GM19035 (cell line): ENCODE results near the gene GRK1.
"Not testable (repeated sequence)": the region's sequence is repeated elsewhere in the genome, so short reads cannot be mapped to it uniquely, and the experiment has no call there.

Experiments used
- ATAC-seq: cut with Tn5 transposase; IDR thresholded peaks from one replicate; pipeline ENCODE4 v1.9.1; 2021; ENCODE audit not compliant: unreplicated experiment

The GRK1 gene

DNA sequence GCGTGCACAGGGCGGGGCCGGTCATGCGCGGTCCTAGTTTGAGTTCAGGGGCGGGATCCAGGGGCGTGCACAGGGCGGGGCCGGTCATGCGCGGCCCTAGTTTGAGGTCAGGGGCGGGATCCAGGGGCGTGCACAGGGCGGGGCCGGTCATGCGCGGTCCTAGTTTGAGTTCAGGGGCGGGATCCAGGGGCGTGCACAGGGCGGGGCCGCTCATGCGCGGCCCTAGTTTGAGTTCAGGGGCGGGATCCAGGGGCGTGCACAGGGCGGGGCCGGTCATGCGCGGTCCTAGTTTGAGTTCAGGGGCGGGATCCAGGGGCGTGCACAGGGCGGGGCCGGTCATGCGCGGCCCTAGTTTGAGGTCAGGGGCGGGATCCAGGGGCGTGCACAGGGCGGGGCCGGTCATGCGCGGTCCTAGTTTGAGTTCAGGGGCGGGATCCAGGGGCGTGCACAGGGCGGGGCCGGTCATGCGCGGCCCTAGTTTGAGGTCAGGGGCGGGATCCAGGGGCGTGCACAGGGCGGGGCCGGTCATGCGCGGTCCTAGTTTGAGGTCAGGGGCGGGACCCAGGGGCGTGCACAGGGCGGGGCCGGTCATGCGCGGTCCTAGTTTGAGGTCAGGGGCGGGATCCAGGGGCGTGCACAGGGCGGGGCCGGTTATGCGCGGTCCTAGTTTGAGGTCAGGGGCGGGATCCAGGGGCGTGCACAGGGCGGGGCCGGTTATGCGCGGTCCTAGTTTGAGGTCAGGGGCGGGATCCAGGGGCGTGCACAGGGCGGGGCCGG lies 58.5 kb downstream of the GRK1 start:
- not testable (repeated sequence) for ATAC-seq

DNA sequence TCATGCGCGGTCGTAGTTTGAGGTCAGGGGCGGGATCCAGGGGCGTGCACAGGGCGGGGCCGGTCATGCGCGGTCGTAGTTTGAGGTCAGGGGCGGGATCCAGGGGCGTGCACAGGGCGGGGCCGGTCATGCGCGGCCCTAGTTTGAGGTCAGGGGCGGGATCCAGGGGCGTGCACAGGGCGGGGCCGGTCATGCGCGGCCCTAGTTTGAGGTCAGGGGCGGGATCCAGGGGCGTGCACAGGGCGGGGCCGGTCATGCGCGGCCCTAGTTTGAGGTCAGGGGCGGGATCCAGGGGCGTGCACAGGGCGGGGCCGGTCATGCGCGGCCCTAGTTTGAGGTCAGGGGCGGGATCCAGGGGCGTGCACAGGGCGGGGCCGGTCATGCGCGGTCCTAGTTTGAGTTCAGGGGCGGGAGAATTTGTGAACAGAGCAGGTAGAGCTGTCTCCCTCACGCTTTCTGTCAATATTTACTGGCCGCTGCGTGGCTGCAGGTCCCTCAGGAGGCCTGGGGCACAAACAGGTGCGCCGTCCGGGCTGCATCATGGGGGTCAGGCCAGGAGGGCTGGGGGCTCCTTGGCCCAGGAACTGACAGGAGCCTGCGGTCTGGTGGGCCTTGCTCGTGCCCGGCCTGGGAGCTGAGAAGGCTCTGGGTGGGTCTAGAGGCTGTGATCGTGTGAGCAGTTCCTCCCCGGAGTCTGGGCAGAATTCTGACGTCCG lies 59.2 kb downstream of the GRK1 start:
- not testable (repeated sequence) for ATAC-seq

- ATAC-seq, result no peak
Measured at GRCh38 chr13:113726961-113727411, 60.0 kb downstream of the GRK1 start.

DNA sequence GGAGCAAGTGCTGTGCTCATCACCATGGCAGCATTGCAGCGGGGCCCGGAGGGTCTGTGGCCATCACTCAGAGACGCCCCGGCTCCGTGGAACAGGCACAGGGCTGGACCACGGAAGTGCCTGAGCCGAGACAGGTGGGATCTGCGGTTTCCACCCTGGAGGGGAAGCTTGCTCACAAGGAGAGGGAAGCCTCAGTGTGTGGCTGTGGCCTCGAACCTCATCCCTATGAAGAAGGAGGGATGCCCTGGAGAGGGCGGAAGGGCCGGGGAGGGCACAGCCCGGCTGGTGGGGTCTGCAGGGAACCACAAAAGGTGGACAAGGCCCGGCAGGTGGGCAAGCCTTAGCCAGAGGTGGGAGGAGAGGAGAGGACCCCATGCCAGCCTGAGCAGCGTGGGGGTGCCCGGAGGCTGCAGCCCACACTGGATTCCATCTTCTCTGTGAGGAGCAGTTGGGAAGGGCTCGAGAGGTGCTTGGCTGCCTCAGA lies 61.6 kb downstream of the GRK1 start:
- ATAC-seq, result no peak

DNA sequence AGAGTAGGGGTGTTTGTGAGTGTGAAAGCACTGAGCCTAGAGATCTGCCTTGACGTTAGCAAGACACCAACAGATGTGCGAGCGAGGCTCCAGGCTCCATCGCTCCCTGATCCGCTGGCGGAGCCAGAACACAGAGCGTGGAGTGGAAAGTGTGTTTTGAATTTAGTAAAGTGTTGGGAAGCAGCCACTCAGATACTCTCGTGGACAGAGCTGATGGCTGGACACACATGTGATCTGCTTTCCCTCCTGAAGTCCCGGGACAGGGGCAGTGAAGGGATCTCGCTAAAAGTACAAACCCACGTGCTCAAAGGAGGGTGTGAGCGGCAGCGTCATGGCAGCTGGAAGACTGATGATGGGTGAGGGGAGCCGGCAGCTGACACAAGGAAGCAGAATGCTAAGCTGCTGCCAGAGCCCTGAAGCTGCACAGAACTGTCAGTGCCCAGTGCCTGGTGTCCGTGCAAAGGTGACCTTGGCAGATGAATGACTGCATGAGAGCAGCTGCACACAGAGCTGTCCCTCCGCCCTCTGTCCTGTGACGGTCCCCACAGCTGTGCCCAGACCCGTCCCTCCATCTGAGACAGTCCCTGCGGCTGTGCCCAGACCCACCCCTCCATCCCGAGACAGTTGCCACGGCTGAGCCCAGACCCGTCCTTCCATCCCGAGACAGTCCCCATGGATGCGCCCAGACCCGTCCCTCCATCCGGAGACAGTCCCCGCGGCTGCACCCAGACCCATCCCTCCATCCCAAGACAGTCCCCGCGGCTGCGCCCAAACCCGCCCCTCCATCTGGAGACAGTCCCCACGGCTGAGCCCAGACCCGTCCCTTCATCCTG lies 62.4 kb downstream of the GRK1 start:
- no peak for ATAC-seq

- ATAC-seq, result no peak
Measured at GRCh38 chr13:113730258-113730691, 63.3 kb downstream of the GRK1 start.

GRCh38 chr13:113730831-113731191 lies 63.8 kb downstream of the GRK1 start:
- no peak for ATAC-seq

- no peak for ATAC-seq
Measured at GRCh38 chr13:113731192-113732175, 64.5 kb downstream of the GRK1 start.

DNA sequence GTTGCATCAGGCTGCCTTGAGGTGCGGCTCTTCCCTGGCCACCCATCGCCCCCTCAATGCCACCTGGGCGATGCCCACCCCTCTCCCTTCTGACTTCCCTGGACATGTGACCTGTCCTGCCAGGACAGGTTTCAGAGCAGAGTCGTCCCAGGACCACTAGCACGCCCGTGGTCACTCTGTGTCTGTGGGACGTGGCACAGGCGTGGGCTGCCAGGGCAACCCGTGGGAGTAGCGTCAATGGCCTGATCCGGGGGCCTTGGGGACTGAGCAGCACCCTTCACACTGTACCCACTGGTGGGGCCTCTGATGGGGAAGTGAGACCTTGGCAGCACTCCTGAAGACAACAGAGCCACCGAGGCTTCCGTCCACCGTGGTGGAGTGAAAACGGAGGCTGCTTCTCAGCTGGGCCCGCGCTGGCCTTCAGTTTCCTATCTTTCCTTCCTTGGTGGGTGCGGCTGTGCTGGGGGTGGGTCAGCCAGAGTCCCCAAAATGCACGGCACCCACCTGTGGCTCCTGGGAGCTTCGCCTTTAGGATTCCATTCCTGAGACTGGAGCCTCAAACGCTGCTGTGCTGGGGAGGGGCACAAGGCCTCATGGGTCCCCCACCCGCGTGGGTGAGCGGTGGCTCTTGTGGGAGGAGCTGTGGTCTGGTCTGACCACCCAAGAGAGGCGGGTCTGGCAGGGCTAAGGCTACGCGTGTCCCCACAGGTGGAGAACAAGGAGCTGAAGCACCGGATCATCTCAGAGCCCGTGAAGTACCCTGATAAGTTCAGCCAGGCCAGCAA lies 65.3 kb downstream of the GRK1 start:
- ATAC-seq, result no peak

DNA sequence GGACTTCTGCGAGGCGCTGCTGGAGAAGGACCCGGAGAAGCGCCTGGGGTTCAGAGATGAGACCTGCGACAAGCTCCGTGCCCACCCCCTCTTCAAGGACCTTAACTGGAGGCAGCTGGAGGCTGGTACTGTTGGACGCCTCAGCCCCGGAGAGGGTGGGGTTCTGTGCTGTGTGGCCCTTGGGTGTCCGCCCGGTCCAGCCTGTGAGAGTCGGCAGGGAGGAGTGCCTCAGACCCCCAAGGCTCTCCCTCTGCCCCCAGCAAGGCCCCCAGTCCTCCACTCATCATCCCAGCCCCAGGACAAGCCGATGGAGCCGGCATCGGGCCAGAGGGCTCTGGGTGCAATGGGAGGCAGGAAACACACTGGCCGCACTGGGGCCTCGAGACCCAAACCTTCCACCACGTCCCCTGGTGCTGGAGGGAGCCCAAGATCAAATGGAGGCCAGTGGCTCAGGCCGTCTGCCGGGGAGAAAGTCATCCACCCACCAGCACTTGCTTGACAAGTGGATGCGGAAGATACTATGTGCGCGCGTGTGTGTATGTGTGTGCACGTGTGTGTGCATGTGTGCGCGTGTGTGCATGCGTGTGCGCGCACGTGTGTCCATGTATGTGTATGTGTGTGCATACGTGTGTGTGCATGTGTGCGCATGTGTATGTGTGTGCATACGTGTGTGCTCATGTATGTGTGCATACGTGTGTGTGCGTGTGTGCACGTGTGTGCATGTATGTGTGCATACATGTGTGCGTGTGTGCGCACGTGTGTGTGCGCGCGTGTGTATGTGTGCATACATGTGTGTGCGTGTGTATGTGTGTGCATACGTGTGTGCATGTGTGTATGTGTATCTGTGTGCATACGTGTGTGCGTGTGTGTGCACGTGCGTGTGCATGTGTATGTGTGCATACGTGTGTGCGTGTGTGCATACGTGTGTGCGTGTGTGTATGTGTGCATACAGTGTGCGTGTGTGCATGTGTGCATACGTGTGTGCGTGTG lies 66.2 kb downstream of the GRK1 start:
- ATAC-seq, result no peak

- ATAC-seq, result no peak
Measured at GRCh38 chr13:113734099-113734825, 67.2 kb downstream of the GRK1 start.

- ATAC-seq, result no peak
Measured at GRCh38 chr13:113734826-113735125, 67.8 kb downstream of the GRK1 start.

DNA sequence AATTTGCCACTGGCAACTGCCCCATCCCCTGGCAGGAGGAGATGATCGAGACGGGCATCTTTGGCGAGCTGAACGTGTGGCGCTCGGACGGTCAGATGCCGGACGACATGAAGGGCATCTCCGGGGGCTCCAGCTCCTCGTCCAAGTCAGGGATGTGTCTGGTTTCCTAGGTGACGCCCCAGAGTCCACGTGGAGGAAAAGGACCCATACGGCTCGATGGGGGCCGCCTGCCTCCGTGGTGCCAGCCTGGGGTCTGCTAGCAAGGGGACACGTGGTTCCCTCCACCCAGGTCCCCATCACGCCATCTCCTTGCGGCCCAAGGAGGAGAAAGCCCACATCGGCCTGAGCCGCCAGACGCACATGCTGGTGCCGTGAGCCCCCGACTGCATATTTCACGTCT lies 68.2 kb downstream of the GRK1 start:
- ATAC-seq, result no peak

- no peak for ATAC-seq
Measured at GRCh38 chr13:113735750-113736149, 68.7 kb downstream of the GRK1 start.

GRCh38 chr13:113736258-113736731 lies 69.3 kb downstream of the GRK1 start:
- no peak for ATAC-seq

DNA sequence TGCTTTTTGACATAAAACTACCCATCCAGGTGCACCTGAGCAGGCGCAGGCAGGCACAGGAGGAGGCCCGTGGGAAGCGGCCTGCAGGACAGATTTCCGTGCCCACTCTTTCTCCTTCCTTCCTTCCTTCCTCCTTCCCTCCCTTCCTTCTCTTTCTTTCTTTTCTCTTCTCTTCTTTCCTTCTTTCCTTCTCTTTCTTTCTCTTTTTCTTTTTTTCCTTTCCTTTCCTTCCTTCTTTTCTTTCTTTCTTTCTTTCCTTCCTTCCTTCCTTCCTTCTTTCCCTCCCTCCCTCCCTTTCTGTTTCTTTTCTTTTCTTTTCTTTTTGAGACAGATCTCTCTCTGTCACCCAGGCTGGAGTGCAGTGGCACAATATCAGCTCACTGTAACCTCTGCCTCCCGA lies 70.8 kb downstream of the GRK1 start:
- no peak for ATAC-seq

GRCh38 chr13:113739527-113740285 lies 72.7 kb downstream of the GRK1 start:
- no peak for ATAC-seq
